Osteocyte (in vitro differentiated cells): ENCODE results near the gene KCND1. TPM values are rescaled to one million over a fixed set of nuclear protein-coding genes. Genes with fewer than 3 reads are reported as not detected.
A peak's percentile ranks its signal among the peaks of the same experiment; 100 is the strongest.

Source experiments
- DNase-seq: peaks from one replicate; pipeline ENCODE4 v3.0.0; 2021; ENCODE audit warnings: mixed read lengths; ENCODE audit not compliant: unreplicated experiment; ENCODE audit errors: extremely low spot score
- H3K27ac Mint-ChIP-seq: one replicate; pipeline ENCODE4 v1.8.0; 2021; ENCODE audit warnings: mild to moderate bottlenecking, mixed read lengths; ENCODE audit not compliant: unreplicated experiment
- H3K27me3 Mint-ChIP-seq: one replicate; pipeline ENCODE4 v1.8.0; 2021; ENCODE audit warnings: mixed read lengths; ENCODE audit not compliant: unreplicated experiment
- H3K36me3 Mint-ChIP-seq: one replicate; pipeline ENCODE4 v1.8.0; 2021; ENCODE audit warnings: mixed read lengths; ENCODE audit not compliant: unreplicated experiment
- H3K4me1 Mint-ChIP-seq: one replicate; pipeline ENCODE4 v1.8.0; 2021; ENCODE audit warnings: mixed read lengths; ENCODE audit not compliant: unreplicated experiment
- H3K4me3 Mint-ChIP-seq: one replicate; pipeline ENCODE4 v1.8.0; 2021; ENCODE audit warnings: mild to moderate bottlenecking, moderate library complexity, mixed read lengths; ENCODE audit not compliant: unreplicated experiment
- H3K9me3 Mint-ChIP-seq: one replicate; pipeline ENCODE4 v1.8.0; 2021; ENCODE audit warnings: mixed read lengths; ENCODE audit not compliant: unreplicated experiment
- CTCF ChIP-seq: fragments of 200-600 bp; sonication (generic); IDR thresholded peaks from 2 replicates; pipeline ENCODE4 v1.5.0; 2021; ENCODE audit warnings: antibody characterized with exemption, mild to moderate bottlenecking, moderate library complexity
- long read RNA-seq: library from polyadenylated mRNA; unstranded; transcript quantifications from one replicate; pipeline ENCODE4 v2.0.0, GENCODE V29; 2021
- total RNA-seq: library from RNA; stranded (reverse); gene quantifications from 2 replicates; pipeline ENCODE4 v1.2.1, GENCODE V29; 2021

Gene KCND1
- 1.4 and 2.5 TPM in 2 replicates for total RNA-seq
- long read RNA-seq, partial matches to known transcripts, result 1 of 1 reads
- long read RNA-seq, other reads (novel, unspliced or antisense), result 0 of 1 reads

DNA sequence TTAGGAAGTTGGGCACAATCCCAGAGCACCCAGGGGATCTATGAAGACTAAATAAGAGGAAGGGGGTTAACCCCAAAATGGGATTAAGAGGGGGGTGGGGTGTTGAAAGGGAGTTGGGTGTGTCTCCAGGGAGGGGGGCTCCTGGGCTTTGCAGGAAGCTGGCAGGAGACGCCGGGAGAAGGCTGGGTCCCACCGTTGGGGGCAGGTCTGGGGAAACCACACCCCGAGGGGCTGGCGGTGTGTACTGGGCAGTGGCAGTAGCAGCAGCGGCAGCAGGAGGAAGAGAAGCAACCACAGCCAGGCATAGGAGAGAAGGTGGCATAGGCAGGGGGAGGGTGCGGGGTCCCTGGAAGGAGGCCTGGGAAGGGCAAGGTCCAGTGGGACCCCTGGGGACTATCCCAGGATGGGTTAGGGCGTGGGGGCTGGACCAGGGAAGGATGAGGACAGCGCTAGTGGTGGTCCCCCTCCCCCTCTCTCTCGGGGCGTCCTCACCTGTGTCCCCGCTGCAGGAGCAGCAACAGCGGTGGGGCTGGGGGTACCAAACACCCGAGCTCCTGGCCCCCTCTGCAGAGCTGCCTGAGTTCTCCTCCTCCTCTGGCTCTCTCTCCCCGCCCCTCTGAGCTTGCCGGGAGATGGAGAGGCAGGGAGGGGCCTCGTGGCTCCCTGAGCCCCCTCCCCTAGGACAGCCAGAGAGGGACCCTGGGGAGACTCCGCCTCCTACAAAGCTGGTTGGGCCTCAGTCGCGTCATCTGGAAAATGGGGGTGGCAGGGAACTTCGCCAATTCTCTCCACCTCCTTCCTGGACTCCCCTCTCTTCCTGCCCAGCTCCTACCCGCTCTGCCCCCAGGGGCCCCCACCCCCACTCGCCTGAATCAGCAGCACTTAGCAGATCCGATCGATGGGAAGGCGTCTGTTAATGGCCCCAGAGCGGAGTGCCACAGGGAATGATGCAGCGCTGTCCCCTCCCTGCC is at the start of gene KCND1:
Gene KCND1, minus strand, starts transcription at position 596 of the 971 bp plus-strand sequence. CDS start 1,573 bp downstream, outside the sequence.
- no peaks in the 10 kb centered on the region for H3K27me3 Mint-ChIP-seq
- no peak for DNase-seq
- H3K36me3 Mint-ChIP-seq, result peaks cover 9% of the 10 kb centered on the region
- no peak for TF ChIP-seq CTCF
- H3K4me1 Mint-ChIP-seq, result peaks cover 19% of the 10 kb centered on the region
- H3K27ac Mint-ChIP-seq, result peak within 1 kb of the TSS; percentile 63
- peak within 1 kb of the TSS; percentile 63 for H3K4me3 Mint-ChIP-seq
- H3K9me3 Mint-ChIP-seq, result peaks cover 5% of the 10 kb centered on the region

DNA sequence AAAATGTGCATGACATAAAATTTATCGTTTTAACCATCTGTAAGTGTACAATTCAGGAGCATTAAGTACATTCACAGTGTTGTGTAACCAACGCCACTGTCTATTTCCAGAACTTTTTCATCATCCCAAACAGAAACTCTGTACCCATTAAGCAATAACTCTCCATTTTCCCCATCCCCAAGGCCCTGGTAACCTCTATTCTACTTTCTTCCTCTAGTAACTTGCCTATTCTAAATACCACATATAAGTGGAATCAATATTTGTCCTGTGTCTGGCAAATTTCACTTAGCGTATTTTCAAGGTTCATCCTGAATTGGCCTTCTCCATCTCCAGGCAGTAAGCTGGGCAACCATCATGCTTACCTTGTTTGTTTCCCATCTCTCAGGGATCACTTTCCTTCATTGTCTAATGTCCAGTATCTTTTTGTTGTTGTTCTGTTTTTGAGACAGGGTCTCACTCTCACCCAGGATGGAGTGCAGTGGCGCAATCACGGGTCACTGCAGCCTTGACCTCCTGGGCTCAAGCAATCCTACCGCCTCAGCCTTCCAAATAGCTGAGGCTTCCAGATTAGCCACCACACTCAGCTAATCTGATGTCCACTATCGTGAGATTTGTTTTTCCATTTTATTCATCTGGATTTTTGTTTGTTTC is 48.1 kb upstream of the KCND1 start:
- Mint-ChIP-seq H3K4me1 (no peaks in the 10 kb centered on the region), H3K36me3 (peaks cover 2% of the 10 kb centered on the region), H3K27ac (no peak overlapping the region), H3K27me3 (no peaks in the 10 kb centered on the region), H3K9me3 (peaks cover 5% of the 10 kb centered on the region), H3K4me3 (no peak overlapping the region)
- no peak for DNase-seq
- TF ChIP-seq CTCF, result no peak

GRCh38 chrX:49019050-49019449 is 47.4 kb upstream of the KCND1 start:
- Mint-ChIP-seq H3K4me1 (no peaks in the 10 kb centered on the region), H3K9me3 (no peaks in the 10 kb centered on the region), H3K4me3 (no peak overlapping the region), H3K27me3 (no peaks in the 10 kb centered on the region), H3K36me3 (no peaks in the 10 kb centered on the region), H3K27ac (no peak overlapping the region)
- no peak for DNase-seq
- TF ChIP-seq CTCF, result no peak

- Mint-ChIP-seq H3K36me3 (peaks cover 4% of the 10 kb centered on the region), H3K27me3 (no peaks in the 10 kb centered on the region), H3K9me3 (peaks cover 3% of the 10 kb centered on the region), H3K4me3 (no peak overlapping the region), H3K4me1 (peaks cover 9% of the 10 kb centered on the region), H3K27ac (no peak overlapping the region)
- no peak for TF ChIP-seq CTCF
- DNase-seq, result no peak
Measured at GRCh38 chrX:49003696-49004095, 32.1 kb upstream of the KCND1 start.
